ENCODE measurements around the gene NGLY1.

- TF ChIP-seq CTCF (conservative IDR thresholded peaks at IDR 0.05 in 1 of 2, IDR thresholded peaks at IDR 0.05 in 1 of 2; ENCODE audit: low read depth in 1 of 2, low read length in 2 of 2), result no peak
- TF ChIP-seq EZH2 (IDR thresholded peaks at IDR 0.05; ENCODE audit: low read length, missing control alignments), result no peak
Observed at GRCh38 chr3:25821746-25822573, 38.7 kb upstream of the NGLY1 start.

Measured in fibroblast of lung (primary cell).